B cell (primary cell): ENCODE results near the gene ECI1. TPM values are rescaled to one million over a fixed set of nuclear protein-coding genes. Genes with fewer than 3 reads are reported as not detected.

Experiments used
- ATAC-seq: fragments of 200-7000 bp; cut with Tn5 transposase; one replicate; pipeline ENCODE4 v1.10.0; 2021; ENCODE audit warnings: low read depth, mild to moderate bottlenecking, moderate number of reproducible peaks, moderate library complexity
- CTCF ChIA-PET: fragments of 350-600 bp; sonication (Branson Sonifier 250); formaldehyde crosslinking; loops from one replicate; lab custom pipeline; 2021; ENCODE audit warnings: antibody characterized with exemption, inconsistent platforms; lab: Charles Lee
- POLR2A ChIA-PET: fragments of 350-600 bp; sonication (Branson Sonifier 250); formaldehyde crosslinking; loops from one replicate; lab custom pipeline; 2021; ENCODE audit warnings: antibody characterized with exemption; lab: Charles Lee
- DNase-seq: peaks from one replicate; pipeline ENCODE4 v3.0.0; 2013
- H2AFZ ChIP-seq: 2 replicates; pipeline ENCODE4 v1.6.1; 2012; ENCODE audit warnings: mild to moderate bottlenecking, low read depth, low read length; ENCODE audit not compliant: insufficient read depth, poor library complexity, severe bottlenecking
- H3K27ac ChIP-seq, 2 donors: 1 replicate in 1 of 2; 2 replicates in 1 of 2; pipeline ENCODE4 v1.5.1; 2012 to 2013; ENCODE audit warnings: low read length in 2 of 2, mild to moderate bottlenecking in 2 of 2, moderate library complexity in 1 of 2
- H3K27me3 ChIP-seq, 4 experiments: fragments of 200-600 bp in 1 of 4; sonication (generic) in 1 of 4; replicated peaks in 1 of 4; 1 replicate in 2 of 4; 2 replicates in 2 of 4; pipeline versions ENCODE4 v1.6.1 to v1.7.0; 2013 to 2016; ENCODE audit warnings: low read length in 3 of 4, mild to moderate bottlenecking in 2 of 4, mixed read lengths in 1 of 4, moderate library complexity in 1 of 4; ENCODE audit not compliant: insufficient read depth in 4 of 4, control insufficient read depth in 3 of 4; ENCODE audit errors: control extremely low read depth in 1 of 4
- H3K36me3 ChIP-seq, 2 experiments: replicated peaks in 1 of 2; 1 replicate in 1 of 2; 2 replicates in 1 of 2; pipeline versions ENCODE4 v1.6.1 to v1.7.1; 2013; ENCODE audit warnings: low read length in 1 of 2; ENCODE audit not compliant: insufficient read depth in 2 of 2, control insufficient read depth in 1 of 2; ENCODE audit errors: control extremely low read depth in 1 of 2, extremely low read depth in 1 of 2
- H3K4me1 ChIP-seq, 2 donors: fragments of 200-600 bp in 1 of 2; sonication (generic) in 1 of 2; 1 replicate in 1 of 2; 2 replicates in 1 of 2; pipeline versions ENCODE4 v1.5.1 to v1.6.1; 2013 to 2017; ENCODE audit warnings: low read length in 2 of 2; ENCODE audit not compliant: control insufficient read depth in 2 of 2, insufficient read depth in 2 of 2
- H3K4me2 ChIP-seq: replicated peaks from 2 replicates; pipeline ENCODE3; 2012; ENCODE audit warnings: mild to moderate bottlenecking, low read depth, low read length; ENCODE audit not compliant: poor library complexity, severe bottlenecking
- H3K4me3 ChIP-seq, 5 experiments: fragments of 200-600 bp in 1 of 5; sonication (generic) in 1 of 5; 1 replicate in 3 of 5; 2 replicates in 2 of 5; pipeline versions ENCODE4 v1.5.1 to v1.7.0; 2011 to 2016; ENCODE audit warnings: low read length in 4 of 5, mild to moderate bottlenecking in 4 of 5, low read depth in 2 of 5, control low read depth in 1 of 5, moderate library complexity in 1 of 5; ENCODE audit not compliant: insufficient read depth in 1 of 5; ENCODE audit errors: control extremely low read depth in 1 of 5, extremely low read depth in 1 of 5
- H3K79me2 ChIP-seq: fragments of 200-600 bp; sonication (generic); one replicate; pipeline ENCODE4 v1.6.0; 2016; ENCODE audit warnings: low read length; ENCODE audit not compliant: control insufficient read depth, insufficient read depth
- H3K9ac ChIP-seq: fragments of 200-600 bp; sonication (generic); 2 replicates; pipeline ENCODE4 v1.6.1; 2017; ENCODE audit warnings: mild to moderate bottlenecking, low read length, moderate library complexity
- H3K9me3 ChIP-seq, 3 donors: one replicate each; pipeline versions ENCODE4 v1.6.1 to v1.7.1; 2013; ENCODE audit warnings: low read length in 2 of 3; ENCODE audit not compliant: control insufficient read depth in 2 of 3, insufficient read depth in 1 of 3; ENCODE audit errors: control extremely low read depth in 1 of 3
- H4K20me1 ChIP-seq: 2 replicates; pipeline ENCODE4 v1.6.0; 2012; ENCODE audit warnings: mild to moderate bottlenecking, low read length; ENCODE audit not compliant: insufficient read depth, control insufficient read depth, poor library complexity, severe bottlenecking
- H3K27ac Mint-ChIP-seq: one replicate; pipeline ENCODE4 v1.8.0; 2021; ENCODE audit warnings: mixed read lengths
- H3K27me3 Mint-ChIP-seq: one replicate; pipeline ENCODE4 v1.8.0; 2021; ENCODE audit warnings: mixed read lengths
- H3K4me1 Mint-ChIP-seq: one replicate; pipeline ENCODE4 v1.8.0; 2021; ENCODE audit warnings: mixed read lengths
- H3K4me3 Mint-ChIP-seq: one replicate; pipeline ENCODE4 v1.8.0; 2021; ENCODE audit warnings: mixed read lengths
- H3K9me3 Mint-ChIP-seq: one replicate; pipeline ENCODE4 v1.8.0; 2022; ENCODE audit warnings: mixed read lengths; ENCODE audit not compliant: insufficient read depth
- EZH2 ChIP-seq: IDR thresholded peaks from 2 replicates; pipeline ENCODE4 v1.6.1; 2012; ENCODE audit warnings: borderline replicate concordance, low read depth, mild to moderate bottlenecking, moderate library complexity, low read length; ENCODE audit not compliant: insufficient read depth, poor library complexity, severe bottlenecking
- WGBS: methylation state at CpG from one replicate; pipeline ENCODE4 v1.1.5; 2013; ENCODE audit warnings: missing lambda C conversion rate; ENCODE audit not compliant: insufficient coverage; 5-methylcytosine and 5-hydroxymethylcytosine counted together
- intact Hi-C: fragments of 100-400 bp; cut with micrococcal nuclease; formaldehyde crosslinking; loops from one replicate; pipeline ENCODE4 v1.10.0; 2022
- polyA plus RNA-seq: library from polyadenylated mRNA; depleted of rRNA; stranded (reverse); fragments of >200 nt; gene quantifications from 2 replicates; pipeline ENCODE4 v1.2.3, GENCODE V29; 2012
- total RNA-seq, 2 donors: library from RNA; stranded (reverse); fragments of 120-200 nt in 1 of 2; gene quantifications; 1 replicate in 1 of 2; 2 replicates in 1 of 2; pipeline versions ENCODE4 v1.2.3 to v1.2.4, GENCODE V29; 2013 to 2022
- TF ChIP-seq, protein P1 (sequence below): fragments of 200-600 bp; IDR thresholded peaks from one replicate; pipeline ENCODE4 v1.8.0; 2022; ENCODE audit warnings: antibody characterized with exemption, mild to moderate bottlenecking

ECI1 gene
- total and polyA plus RNA-seq, 2 donors (not counting 1 experiment from before 2014, with no cell fraction given), result 34.3 to 38.4 TPM

DNA sequence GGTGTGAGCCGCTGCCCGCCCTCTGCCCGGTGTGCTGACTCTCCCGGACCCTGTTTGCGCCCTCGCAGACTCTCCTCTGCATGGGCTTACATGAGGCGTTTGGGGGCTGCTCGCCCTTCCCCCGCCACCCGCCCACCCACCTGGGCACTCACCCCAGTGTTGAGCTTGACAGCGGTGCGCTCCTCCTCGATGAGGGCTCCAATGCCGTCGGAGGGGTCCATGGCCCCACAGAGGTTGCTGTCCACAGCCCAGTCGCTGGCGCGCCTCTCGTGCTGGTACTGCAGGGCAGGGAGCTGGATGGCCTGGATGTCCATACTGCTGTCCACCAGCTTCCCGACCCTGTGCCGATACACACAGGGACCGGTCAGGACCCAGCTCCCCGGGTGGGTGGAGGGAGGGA is 37.9 kb upstream of the ECI1 start:
- POLR2A ChIA-PET, result no interaction called here
- Mint-ChIP-seq H3K4me1 (no peaks in the 10 kb centered on the region), H3K27ac (no peak overlapping the region), H3K27me3 (no peaks in the 10 kb centered on the region), H3K9me3 (no peaks in the 10 kb centered on the region), H3K4me3 (no peak overlapping the region)
- no peak for ATAC-seq
- H3K9me3 ChIP-seq, result no peaks in the 10 kb centered on the region
- TF ChIP-seq EZH2, result no peak
- TF ChIP-seq, protein P1, sequence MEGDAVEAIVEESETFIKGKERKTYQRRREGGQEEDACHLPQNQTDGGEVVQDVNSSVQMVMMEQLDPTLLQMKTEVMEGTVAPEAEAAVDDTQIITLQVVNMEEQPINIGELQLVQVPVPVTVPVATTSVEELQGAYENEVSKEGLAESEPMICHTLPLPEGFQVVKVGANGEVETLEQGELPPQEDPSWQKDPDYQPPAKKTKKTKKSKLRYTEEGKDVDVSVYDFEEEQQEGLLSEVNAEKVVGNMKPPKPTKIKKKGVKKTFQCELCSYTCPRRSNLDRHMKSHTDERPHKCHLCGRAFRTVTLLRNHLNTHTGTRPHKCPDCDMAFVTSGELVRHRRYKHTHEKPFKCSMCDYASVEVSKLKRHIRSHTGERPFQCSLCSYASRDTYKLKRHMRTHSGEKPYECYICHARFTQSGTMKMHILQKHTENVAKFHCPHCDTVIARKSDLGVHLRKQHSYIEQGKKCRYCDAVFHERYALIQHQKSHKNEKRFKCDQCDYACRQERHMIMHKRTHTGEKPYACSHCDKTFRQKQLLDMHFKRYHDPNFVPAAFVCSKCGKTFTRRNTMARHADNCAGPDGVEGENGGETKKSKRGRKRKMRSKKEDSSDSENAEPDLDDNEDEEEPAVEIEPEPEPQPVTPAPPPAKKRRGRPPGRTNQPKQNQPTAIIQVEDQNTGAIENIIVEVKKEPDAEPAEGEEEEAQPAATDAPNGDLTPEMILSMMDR, result no peak
- H3K79me2 ChIP-seq, result no peaks in the 10 kb centered on the region
- H3K36me3 ChIP-seq, result no peaks in the 10 kb centered on the region
- no peak overlapping the region for H3K9ac ChIP-seq
- WGBS, result 97% methylated on average over 23 of the region's 23 CpGs
- no peak overlapping the region for H3K27ac ChIP-seq
- no peak overlapping the region for H2AFZ ChIP-seq
- no peak overlapping the region for H3K4me3 ChIP-seq
- H3K27me3 ChIP-seq, result no peaks in the 10 kb centered on the region
- intact Hi-C loops, result no loop called here
- H3K4me1 ChIP-seq, result no peaks in the 10 kb centered on the region
- H4K20me1 ChIP-seq, result no peaks in the 10 kb centered on the region
- CTCF ChIA-PET, result no interaction called here
- H3K4me2 ChIP-seq, result no peak overlapping the region
- DNase-seq, result no peak

DNA sequence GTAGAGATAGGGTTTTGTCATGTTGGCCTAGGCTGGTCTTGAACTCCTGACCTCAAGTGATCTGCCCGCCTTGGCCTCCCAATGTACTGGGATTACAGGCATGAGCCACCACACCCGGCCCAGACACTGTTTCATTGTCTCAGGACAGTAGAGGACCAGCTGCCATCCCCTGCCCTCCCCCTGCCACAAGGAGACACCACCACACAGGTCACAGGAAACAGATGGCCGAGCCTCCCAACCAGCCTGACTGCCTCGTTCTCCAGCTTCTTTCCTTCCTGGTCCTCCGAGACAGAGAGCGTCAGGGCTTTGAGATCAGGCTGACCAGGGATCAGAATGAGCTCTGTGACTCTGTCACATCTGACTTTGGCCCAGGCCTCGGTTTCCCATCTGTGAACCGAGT is 37.3 kb upstream of the ECI1 start:
- ChIA-PET POLR2A (no interaction called here), CTCF (no interaction called here)
- Mint-ChIP-seq H3K9me3 (no peaks in the 10 kb centered on the region), H3K4me3 (no peak overlapping the region), H3K27me3 (no peaks in the 10 kb centered on the region), H3K4me1 (no peaks in the 10 kb centered on the region), H3K27ac (no peak overlapping the region)
- H3K27me3 ChIP-seq, result no peaks in the 10 kb centered on the region
- H2AFZ ChIP-seq, result no peak overlapping the region
- H3K4me1 ChIP-seq, result no peaks in the 10 kb centered on the region
- no peaks in the 10 kb centered on the region for H3K36me3 ChIP-seq
- H3K4me3 ChIP-seq, result no peak overlapping the region
- no peaks in the 10 kb centered on the region for H3K9me3 ChIP-seq
- no peak overlapping the region for H3K9ac ChIP-seq
- H4K20me1 ChIP-seq, result no peaks in the 10 kb centered on the region
- intact Hi-C loops, result no loop called here
- WGBS, result 36% methylated on average over 8 of the region's 8 CpGs
- no peak overlapping the region for H3K4me2 ChIP-seq
- DNase-seq (no peak), ATAC-seq (no peak)
- TF ChIP-seq, protein P1, result no peak
- TF ChIP-seq EZH2, result no peak
- H3K27ac ChIP-seq, result no peak overlapping the region
- no peaks in the 10 kb centered on the region for H3K79me2 ChIP-seq
